ENCODE measurements around the gene MRFAP1L1. TPM values are rescaled to one million over a fixed set of nuclear protein-coding genes. Genes with fewer than 3 reads are reported as not detected.
"Not testable (repeated sequence)": the region's sequence is repeated elsewhere in the genome, so short reads cannot be mapped to it uniquely, and the experiment has no call there.

Gene MRFAP1L1
- total RNA-seq, 2 donors from 2014 or later, result 35.9 to 43.8 TPM

DNA sequence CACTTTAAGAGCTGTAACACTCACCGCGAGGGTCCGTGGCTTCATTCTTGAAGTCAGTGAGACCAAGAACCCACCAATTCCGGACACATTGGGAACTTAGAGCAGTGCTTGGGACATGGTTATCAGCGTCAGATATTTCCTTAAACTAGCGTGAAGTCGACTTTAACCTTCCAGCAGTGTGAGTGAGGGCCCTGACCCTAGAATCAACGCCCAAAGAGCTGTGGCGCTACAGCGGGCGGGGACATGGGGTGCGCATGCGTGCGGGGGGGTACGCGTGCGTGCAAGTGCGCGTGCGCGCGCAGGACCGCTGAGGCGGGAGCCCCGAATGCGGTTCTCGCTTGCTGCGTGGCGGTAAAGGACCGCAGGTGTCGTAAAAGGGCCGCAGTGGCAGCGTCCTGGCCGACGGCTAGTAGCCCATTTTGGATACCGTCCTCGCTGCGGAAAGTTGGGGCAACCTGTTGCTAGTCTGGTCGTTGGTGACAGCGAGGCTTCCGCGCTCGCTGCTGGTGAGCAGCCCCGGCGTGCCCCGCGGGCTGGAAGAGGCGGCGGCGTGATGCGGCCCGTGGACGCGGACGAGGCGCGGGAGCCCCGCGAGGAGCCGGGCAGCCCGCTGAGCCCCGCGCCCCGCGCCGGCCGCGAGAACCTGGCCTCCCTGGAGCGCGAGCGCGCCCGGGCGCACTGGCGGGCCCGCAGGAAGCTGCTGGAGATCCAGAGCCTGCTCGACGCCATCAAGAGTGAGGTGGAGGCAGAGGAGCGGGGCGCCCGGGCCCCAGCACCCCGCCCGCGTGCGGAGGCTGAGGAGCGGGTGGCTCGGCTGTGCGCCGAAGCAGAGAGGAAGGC, 35.8 kb downstream of the MRFAP1L1 start:
- peak; percentile 99 for DNase-seq (ENCODE audit: low spot score)
- intact Hi-C loops (cut with DNase I), result no loop called here

DNA sequence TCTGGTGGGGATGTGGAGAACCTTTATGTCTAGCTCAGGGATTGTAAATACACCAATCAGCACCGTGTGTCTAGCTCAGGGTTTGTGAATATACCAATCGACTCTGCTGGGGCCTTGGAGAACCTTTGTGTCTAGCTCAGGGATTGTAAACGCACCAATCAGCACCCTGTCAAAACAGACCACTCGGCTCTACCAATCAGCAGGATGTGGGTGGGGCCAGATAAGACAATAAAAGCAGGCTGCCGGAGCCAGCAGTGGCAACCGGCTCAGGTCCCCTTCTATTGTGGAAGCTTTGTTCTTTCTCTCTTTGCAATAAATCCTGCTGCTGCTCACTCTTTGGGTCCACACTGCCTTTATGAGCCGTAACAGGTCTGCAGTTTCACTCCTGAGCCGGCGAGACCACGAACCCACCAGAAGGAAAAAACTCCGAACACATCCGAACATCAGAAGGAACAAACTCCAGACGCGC, 36.4 kb downstream of the MRFAP1L1 start:
- DNase-seq (ENCODE audit: low spot score); intact Hi-C loops (cut with DNase I): not testable (repeated sequence)

DNA sequence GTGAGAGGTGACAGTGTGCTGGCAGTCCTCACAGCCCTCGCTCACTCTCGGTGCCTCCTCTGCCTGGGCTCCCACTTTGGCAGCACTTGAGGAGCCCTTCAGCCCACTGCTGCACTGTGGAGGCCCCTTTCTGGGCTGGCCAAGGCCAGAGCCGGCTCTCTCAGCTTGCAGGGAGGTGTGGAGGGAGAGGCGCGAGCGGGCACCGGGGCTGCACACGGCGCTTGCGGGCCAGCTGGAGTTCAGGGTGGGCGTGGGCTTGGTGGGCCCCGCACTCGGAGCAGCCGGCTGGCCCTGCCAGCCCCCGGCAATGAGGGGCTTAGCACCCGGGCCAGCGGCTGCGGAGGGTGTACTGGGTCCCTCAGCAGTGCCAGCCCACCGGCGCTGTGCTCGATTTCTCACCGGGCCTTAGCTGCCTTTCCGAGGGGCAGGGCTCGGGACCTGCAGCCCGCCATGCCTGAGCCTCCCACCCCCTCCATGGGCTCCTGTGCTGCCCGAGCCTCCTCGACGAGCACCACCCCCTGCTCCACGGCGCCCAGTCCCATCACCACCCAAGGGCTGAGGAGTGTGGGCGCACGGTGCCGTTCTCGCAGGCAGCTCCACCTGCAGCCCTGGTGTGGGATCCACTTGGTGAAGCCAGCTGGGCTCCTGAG, 37.0 kb downstream of the MRFAP1L1 start:
- DNase-seq (ENCODE audit: low spot score); intact Hi-C loops (cut with DNase I): not testable (repeated sequence)

DNA sequence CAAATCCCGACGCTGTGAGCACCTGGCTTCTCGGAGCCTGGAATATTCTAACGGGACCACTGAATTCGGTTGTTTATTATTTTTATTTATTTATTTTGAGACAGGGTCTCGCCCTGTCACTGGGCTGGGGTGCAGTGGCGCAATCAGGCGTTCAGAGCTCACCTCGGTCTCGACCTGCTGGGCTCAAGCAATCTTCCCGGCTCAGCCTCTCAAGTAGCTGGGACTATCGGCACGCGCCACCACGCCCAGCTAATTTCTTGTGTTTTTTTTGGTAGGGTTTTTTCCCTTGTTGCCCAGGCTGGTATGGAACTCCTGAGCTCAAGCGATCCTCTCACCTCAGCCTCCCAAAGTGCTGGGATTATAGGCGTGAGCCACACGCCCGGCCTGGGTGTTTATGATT, 37.5 kb downstream of the MRFAP1L1 start:
- intact Hi-C loops (cut with DNase I), result no loop called here
- DNase-seq (ENCODE audit: low spot score), result no peak

DNA sequence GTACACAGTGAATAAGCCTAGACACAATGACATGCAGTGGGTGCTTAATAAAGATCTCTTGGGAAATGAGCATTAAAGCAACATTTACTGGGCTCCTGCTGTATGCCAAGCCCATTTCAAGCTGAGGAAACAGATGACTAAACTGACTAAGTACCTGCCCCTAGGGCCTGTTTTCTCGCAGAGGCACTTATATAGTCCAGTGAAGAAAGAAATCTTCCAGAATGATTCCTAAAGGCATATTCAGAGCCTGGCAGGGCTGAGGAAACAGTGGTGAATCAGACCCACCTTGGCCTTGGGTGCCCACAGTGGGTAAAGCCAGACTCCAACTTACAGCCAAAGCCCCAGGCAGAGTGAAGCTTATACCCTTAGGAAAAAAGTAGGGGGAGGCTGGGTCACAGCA, 38.0 kb downstream of the MRFAP1L1 start:
- DNase-seq (ENCODE audit: low spot score), result no peak
- intact Hi-C loops (cut with DNase I), result no loop called here

DNA sequence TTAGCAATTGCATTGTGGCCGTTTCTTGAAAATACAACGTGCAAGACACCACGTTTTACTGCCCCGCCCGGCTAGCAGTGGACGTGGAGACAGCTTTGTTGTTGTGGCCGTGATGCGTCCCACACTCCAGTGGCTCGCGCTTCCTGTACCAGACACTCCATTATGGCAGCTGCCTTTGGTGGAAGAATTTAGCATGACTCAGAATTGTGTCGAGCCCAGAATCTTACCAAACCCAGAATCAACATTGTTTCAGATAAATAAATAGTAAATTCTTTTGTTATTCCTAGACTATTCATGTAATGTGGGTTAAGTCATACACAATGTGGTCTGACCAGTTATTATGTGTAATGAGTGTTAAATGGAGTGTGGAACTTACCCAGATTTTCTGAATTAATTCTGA, 41.3 kb downstream of the MRFAP1L1 start:
- intact Hi-C loops (cut with DNase I), result no loop called here
- no peak for DNase-seq (ENCODE audit: low spot score)

DNA sequence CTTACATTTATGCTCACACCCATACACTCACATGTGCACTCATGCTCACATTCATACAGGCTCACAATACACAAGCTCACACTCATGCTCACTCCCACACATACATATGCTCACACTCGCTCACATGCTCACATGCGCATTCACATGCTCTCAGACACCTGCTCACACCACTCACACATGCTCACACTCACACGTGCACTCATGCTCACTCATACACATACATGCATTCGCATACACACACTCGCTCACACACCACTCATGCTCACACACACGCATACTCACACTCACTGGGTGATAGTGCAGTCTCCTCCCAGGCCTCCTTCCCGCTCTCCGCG, 44.4 kb downstream of the MRFAP1L1 start:
- intact Hi-C loops (cut with DNase I), result no loop called here

DNA sequence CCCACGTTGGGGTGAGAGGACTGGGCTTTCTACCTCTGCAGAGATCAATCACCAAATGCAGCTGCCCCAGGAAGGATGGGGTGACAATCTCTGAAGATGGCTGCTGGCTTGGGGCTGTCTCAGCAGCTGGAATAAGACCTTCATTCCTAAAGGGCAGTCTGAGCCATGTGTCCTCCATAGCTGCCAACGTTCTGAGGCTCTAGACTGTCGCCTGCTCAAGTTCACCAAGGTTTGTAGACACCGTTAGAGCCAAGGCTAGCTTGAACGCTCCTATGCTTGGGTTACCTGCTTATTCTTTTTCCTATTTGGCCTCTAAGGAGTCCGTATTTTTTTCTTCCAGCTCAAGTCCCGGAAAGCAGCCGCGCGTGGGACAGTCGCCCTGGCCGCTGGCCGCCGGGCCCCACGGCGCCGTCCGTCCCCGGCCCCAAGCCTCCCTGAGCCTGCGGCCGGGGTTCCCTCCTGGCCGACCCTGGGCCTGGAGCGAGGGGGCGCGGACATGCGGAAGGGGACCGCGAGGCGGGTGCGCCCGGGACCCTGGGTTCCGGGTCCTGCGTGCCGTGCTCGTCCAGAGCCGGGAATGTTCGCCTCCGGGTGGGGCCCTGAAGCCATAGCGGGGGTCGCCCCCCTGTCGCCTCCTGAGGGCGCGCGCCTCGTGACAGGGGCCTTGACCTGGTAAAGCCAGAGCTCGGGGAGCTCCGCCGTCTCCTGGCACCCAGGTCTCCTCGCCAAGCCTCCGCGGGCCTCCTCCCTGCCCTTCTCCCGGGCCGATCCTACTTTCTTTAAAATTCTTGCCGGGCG, 45.9 kb downstream of the MRFAP1L1 start:
- intact Hi-C loops (cut with DNase I), result no loop called here
- no peak for DNase-seq (ENCODE audit: low spot score)

More for the DNA sequence above, 44.4 kb downstream of the MRFAP1L1 start:
- DNase-seq (ENCODE audit: low spot score), result no peak

DNA sequence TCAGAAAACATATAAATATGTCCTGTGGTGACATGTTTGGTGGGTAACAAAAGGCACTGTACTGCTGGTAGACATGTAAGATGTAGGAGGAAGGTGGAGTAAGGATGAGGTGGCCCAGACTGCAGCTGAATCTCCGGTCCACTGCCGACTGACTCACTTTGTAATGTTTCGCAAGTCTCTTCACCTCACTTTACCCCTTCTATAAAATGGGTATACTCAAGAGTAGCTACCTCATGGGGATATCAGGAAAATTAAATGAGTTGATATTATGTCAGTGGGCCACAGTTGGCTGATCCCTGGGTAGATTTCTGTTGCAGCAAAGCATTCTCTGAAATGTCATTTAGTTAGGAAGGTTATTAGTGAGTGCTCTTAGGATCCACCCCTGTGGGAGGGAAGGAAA, 47.1 kb downstream of the MRFAP1L1 start:
- intact Hi-C loops (cut with DNase I), result no loop called here
- no peak for DNase-seq (ENCODE audit: low spot score)

DNA sequence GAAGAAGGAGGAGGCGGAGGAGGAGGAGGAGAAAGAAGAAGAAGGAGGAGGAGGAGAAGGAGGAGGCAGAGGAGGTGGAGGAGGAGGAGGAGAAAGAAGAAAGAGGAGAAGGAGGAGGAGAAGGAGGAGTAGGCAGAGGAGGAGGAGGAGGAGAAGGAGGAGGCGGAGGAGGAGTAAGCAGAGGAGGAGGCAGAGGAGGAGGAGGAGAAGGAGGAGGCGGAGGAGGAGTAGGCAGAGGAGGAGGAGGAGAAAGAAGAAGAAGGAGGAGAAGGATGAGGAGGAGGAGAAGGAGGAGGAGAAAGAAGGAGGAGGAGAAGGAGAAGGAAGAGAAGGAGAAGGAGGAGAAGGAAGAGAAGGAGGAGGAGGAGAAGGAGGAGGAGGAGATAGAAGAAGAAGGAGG, 49.2 kb downstream of the MRFAP1L1 start:
- no peak for DNase-seq (ENCODE audit: low spot score)
- intact Hi-C loops (cut with DNase I), result no loop called here

DNA sequence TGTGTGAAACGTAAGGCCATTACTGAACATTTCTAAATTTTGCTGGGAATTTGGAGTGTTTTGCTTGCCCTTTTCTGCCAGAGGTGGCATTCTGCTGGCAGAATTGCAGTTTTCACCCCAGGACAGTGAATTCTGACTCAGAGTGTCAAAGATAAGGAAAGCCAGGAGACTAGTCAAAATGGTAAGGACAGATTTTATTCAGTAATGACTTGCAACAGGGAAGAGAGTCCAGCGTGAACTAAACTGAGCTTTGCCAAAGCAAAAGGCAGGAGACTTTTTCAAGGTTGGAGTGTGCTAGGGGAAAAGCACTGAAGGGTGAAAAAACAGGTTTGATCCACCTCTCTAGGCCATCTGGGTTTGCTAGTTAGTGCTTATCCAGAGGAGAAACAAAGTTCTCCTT, 49.8 kb downstream of the MRFAP1L1 start:
- no peak for DNase-seq (ENCODE audit: low spot score)
- intact Hi-C loops (cut with DNase I), result no loop called here

DNA sequence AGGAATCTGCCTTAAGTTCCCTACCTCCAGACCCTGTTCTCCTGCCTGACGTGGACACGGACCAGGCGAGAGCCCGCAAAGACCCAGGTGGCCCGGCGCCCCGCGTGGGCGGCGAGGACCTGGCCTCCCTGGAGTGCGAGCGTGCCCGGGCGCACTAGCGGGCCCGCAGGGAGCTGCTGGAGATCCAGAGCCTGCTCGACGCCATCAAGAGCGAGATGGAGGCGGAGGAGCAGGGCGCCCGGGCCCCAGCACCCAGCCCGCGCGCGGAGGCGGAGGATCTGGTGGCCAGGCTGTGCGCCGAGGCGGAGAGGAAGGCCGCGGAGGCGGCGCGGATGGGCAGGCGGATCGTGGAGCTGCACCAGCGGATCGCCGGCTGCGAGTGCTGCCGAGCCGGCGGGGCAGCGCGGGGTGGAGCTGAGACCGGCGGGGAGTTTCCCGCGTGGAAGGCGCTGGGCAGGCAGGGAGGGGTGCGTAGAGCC, 51.0 kb downstream of the MRFAP1L1 start:
- no peak for DNase-seq (ENCODE audit: low spot score)
- intact Hi-C loops (cut with DNase I), result no loop called here

DNA sequence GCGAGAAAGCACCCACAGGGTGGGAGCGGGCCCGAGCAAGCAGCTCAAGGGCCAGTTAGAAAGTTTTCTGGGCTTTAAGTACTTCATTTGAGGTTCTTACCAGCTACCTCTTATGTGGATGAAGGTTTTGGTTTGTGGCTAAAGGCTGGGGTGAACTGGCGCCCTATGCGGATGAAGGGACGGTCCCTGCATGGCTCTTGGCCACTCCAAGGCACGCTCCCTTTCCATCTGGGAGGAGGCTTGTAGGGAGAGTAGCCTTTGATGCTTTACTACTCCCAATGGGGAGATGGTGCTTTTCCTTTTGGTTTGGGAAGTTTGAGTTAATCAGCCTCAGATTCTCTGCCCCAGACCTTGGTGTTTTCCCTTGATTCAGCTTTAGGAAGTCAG, 51.5 kb downstream of the MRFAP1L1 start:
- intact Hi-C loops (cut with DNase I), result no loop called here
- no peak for DNase-seq (ENCODE audit: low spot score)

Other genes with a start within 250 kb of the MRFAP1L1 start
- 10 to 100 TPM in 1 of 2 donors, 1 to 10 TPM in 1; 3.9 to 18.3 TPM for gene PPP2R2C, start 237.3 kb downstream of the MRFAP1L1 start, total RNA-seq
- gene MAN2B2, start 134.7 kb downstream of the MRFAP1L1 start, total RNA-seq, result 10 to 100 TPM; 23.7 to 36.3 TPM
- gene MRFAP1, start 69.2 kb downstream of the MRFAP1L1 start, total RNA-seq, result 100 to 1,000 TPM; 223 to 237 TPM
- 1 to 10 TPM; 3.5 to 7.8 TPM for gene S100P, start 16.0 kb downstream of the MRFAP1L1 start, total RNA-seq
- gene BLOC1S4, start 6.3 kb upstream of the MRFAP1L1 start, total RNA-seq, result 1 to 10 TPM; 8.3 to 9.7 TPM
- gene KIAA0232, start 72.9 kb upstream of the MRFAP1L1 start, total RNA-seq, result 10 to 100 TPM; 29.1 to 32.9 TPM
- 10 to 100 TPM; 30.5 to 42.6 TPM for gene TBC1D14, start 200.0 kb upstream of the MRFAP1L1 start, total RNA-seq

Measured in posterior vena cava (tissue), 2 donors.